NOMO-1 treated with DMSO at 0.1 percent for 48 hours (cell line): ENCODE measurements around the gene KIAA0232.

ENCODE experiments used
- DNase-seq: peaks from one replicate; lab custom pipeline; 2025; ENCODE audit not compliant: unreplicated experiment; lab: John Stamatoyannopoulos, UW

Gene KIAA0232

DNA sequence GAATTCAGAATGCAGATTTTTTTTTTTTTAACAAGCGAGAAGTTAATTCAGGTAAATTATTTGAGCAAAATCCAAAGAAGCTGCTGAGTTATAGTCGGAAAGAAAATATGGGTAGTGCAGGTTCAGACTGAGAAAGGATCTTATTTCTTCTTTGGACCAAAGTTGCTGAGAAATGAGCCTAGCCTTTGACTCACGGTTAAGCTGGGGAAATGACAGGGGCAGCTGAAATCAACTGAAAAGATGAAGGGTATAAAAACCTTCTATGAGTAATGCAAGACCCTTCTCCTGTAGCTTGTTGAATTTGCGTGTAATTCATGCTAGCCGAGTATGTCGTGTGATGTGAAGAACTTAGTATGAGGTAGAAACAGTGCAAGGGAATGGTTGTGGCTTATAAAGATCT, 63.0 kb downstream of the KIAA0232 start:
- DNase-seq = no peak

DNA sequence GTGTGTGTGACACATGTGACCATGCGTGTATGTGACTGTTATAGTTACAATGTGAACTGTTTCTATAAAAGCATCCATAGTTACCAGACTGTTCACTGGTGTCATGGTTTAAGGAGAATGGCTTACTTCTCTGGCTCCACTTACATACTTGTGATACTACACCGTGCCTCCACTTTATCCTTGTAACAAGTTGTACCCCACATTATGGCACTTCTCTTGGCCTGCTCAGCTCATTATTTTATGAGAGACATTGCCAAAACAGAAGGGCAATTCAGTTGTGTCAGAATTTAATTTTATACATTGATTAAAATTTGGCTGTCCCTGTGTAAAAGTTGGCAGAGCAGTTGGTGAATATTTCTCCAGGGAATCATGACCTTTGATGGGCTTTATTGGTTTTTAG, 64.7 kb downstream of the KIAA0232 start:
- no peak for DNase-seq

DNA sequence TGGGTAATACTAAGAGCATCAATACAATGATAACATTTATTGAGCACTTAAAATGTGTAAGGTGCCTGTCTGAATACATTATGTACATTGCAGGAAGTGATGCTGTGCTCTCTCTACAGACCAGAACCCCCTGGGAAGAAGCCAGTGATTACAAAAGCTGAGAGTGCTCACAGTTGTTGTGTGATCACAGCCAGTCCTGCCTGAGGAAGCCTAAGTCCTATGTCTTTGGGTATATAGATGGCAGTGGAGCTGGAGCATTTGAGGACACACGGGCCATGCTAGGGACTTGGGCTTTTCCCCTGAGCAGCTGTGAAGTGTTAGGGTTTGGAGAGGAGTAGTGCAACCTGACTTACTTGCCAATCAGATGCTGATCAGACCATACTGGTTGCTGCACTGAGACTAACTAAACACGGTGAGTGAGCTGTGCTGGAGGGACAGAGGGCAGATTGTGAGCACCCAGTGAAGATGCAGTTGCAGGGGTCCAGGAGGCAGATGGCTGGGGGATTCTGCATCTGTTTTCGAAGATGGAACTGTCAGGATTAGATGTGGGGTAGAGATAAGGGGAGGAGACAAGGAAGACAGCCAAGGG, 66.3 kb downstream of the KIAA0232 start:
- DNase-seq = no peak

DNA sequence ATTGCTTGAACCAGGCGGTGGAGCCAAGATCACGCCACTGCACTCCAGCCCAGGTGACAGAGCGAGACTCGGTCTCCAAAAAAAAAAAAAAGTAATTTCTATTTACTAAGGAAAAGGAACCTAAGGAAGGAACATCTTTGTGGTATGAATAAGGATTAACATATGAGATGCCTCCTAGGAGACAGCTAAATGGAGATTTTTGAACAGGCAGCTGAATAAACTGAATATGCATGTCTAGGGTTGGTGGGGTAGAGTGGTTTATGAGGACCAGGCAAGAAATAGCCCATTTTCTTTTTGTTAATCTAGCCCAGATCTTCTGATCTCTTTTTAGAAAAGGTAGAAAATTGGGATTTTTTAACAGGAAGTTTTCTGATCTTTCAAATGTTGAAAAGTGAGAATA, 67.2 kb downstream of the KIAA0232 start:
- no peak for DNase-seq

GRCh38 chr4:6851431-6851830, 68.9 kb downstream of the KIAA0232 start:
- no peak for DNase-seq

DNA sequence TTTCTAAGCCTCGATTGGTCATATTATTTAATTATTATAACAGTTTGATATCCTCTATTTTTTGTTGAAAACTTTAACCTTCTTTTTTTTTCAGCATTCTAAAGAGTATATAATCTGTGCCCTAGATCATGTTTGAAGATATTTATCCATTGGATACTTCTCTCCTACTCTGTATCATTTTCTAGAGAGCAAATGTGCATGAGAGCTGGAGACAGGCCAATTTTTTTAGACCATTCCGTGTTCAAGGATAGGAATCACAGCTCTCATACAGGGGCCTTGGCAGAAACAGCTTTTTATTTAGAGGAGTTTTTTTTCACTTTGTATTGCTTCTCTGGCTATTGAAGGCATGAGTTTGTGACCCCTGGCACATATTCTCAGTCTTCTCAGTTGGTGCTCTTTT, 69.4 kb downstream of the KIAA0232 start:
- DNase-seq = no peak

- no peak for DNase-seq
Measured at GRCh38 chr4:6852582-6852981, 70.1 kb downstream of the KIAA0232 start.

- peak; percentile 45 for DNase-seq
Measured at GRCh38 chr4:6854098-6854744, 71.7 kb downstream of the KIAA0232 start.

- peak; percentile 33 for DNase-seq
Measured at GRCh38 chr4:6855692-6856297, 73.3 kb downstream of the KIAA0232 start.

GRCh38 chr4:6856391-6856790, 73.9 kb downstream of the KIAA0232 start:
- no peak for DNase-seq

DNA sequence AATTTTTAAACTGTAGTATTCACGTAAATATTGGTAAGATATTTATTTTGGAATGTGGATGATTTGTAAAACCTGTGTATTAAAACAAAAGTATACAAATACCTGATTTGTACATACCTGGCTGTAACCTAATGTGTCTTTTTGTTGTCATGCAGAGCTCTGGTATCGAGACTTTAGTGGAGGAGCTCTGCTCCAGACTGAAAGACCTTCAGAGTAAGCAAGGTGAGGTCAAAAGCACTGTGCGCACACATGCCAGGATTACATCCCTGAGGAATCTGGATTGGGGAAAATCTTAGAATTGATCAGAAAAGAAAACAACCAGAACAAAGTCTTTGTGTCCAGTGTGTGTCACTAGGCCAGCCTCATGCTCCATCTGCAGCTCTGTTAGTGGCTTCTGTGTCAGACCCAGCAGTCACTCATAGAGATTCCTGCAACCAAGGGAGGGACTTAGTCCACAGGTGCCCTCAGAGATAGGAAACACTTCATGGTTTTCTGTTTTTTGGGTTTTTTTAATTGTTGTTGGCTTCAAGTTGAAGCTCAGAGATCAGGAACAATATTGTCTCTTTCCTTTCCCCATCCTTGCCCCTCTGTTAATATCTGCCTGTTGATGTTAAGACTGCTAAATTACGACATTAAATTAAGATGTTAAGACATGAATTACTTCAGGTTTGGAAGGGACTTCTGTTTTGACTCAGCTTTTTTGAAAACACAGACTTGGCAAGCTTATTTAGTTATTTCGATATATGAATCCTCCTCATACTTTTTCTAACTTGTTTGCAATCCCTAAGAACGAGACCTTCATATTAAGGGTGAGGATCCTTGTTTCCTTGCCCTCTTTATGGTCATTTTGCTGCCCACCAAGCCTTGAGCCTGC, 74.7 kb downstream of the KIAA0232 start:
- no peak for DNase-seq

DNA sequence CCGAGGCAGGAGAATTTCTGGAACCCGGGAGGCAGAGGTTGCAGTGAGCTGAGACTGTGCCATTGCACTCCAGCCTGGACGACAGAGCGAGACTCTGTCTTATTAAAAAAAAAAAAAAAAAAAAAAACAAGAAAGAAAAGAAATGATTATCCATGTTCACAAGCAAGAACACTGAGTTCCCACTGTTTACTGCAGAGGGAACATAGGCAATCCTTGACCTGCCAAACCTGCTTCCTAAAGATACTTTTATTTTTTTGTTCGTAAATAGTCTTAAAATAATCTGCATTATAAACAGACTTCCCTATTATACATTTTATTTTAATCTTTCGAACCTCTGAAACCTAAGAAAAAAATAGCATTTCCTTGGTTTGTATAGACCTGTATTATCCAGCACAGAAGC, 76.5 kb downstream of the KIAA0232 start:
- DNase-seq = no peak

DNA sequence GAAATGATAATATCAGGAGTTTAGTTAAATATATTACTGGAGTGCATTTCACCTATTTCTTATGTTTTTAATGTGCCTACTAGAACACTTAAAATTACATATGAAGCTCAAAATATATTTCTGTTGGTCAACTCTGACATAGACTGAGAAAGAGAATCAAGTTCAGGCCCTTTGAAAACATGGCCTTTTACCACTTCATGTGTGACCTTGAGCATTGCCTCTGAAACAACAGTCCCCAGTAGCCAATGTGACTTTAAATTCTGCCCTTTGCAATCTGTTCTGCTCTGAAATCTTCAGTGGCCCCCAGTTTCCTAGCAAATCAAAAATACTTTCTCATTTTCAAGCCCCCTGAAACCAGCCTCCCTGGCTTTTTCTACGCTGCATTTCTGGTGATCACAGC, 77.0 kb downstream of the KIAA0232 start:
- DNase-seq = no peak

DNA sequence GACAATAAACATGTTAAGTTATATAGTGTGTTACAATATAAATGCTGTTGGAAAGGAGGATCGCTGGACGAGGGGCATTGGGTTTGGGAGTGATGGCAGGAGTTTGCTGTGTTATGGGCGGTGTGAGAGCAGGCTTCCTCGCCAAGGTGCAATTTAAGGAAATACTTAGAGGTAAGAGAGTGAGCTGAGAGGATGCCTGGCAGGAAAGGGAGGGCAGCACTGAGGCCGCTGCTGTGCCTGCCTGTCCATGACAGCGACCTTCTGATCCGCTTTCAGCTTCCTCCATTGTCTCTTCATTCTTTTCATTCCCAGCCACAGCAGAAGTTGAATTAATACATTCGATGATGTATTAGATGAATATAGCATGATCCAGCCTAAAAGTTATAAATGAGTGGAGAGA, 85.9 kb downstream of the KIAA0232 start:
- DNase-seq = no peak

DNA sequence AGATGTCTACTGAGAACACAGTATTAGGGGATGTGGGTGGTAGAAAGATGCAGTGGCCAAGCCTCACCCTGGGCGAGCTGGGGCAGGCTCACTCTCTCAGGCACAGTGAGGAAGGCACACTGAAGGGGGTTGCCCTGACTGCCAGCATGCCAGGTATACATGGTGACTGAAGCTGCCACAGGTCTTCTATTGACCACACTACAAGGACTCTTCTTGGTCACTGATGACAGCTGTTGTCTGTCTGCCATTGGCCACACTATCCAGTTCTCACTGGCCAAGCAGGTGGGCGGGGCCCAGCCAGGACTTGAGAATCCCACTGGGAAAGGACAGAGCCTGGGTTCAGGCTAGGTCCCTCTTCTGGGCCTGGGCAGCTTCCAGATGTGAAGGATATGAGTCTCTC, 87.4 kb downstream of the KIAA0232 start:
- DNase-seq = no peak

DNA sequence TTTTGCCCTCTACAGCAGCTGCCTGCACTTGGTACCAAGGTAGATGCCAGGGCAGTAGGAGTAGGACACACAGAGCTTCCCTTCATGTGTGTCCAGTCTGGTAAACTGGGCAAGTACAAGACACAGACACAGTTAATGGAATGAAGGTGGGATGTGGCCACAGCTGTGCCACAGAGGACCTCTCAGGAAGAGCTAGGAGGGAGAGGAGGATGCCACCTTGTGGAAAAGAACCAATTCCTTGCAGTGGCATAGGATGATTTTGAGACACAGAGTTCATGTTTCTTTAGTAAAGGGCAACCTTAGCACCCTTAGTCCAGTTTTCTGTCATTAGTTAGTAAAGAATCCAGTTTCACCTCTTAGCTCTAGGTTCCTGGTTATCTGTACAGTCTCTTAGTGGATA, 90.8 kb downstream of the KIAA0232 start:
- no peak for DNase-seq

GRCh38 chr4:6873792-6874461, 91.4 kb downstream of the KIAA0232 start:
- DNase-seq = peak; percentile 46

DNA sequence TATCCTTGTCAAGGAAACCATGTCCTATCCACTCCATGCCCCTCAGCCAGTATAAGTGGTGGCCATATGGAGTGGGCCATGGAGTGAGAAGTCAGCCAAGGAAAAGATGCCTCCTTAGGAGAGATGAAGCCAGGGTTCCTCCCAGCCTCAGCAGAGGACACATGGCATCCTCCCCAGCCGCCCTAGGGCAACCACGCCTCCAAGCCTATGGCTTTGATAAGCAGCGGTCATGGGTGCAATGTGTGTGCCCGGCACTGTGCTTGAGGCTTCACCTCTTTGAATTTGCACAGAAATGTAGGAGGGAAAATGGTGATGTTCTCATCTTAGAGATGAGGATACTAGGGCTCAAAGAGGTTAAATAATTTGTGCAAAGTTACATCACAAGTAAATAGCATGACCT, 92.5 kb downstream of the KIAA0232 start:
- DNase-seq = no peak

GRCh38 chr4:6875431-6875831, 92.9 kb downstream of the KIAA0232 start:
- peak; percentile 98 for DNase-seq

DNA sequence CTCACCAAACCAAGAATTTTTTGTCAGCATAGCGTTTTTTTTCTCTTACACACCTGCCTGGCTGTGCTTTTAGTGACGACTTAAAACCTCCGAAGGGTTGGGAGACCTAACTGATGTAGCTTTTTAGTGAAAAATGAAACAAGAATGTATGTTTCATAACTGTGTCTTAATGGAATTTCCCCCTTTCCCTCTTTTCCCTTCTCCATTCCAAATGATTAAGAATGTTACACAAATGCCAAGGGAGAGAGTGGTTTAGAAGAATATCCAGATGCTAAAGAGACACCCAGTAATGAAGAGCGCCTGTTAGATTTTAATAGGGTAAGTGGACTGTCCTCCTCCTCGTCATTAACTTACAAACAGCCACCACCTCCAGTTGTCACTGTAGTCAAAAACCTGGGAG, 93.9 kb downstream of the KIAA0232 start:
- DNase-seq = no peak

GRCh38 chr4:6877067-6877466, 94.5 kb downstream of the KIAA0232 start:
- no peak for DNase-seq
